Ramos (cell line): ENCODE measurements around the gene PRAMEF14.
"Not testable (repeated sequence)": the region's sequence is repeated elsewhere in the genome, so short reads cannot be mapped to it uniquely, and the experiment has no call there.

Experiments
- in situ Hi-C: fragments of 300-500 bp; cut with MboI; formaldehyde crosslinking; loops from one replicate; pipeline ENCODE4 v1.14.3; 2022; ENCODE audit warnings: low sequenced_read_pairs; ENCODE audit not compliant: unreplicated experiment

PRAMEF14 gene

GRCh38 chr1:13347034-13347433 is at the start of gene PRAMEF14:
Gene PRAMEF14 (minus strand): TSS chr1:13347134. CDS start chr1:13345314, 1,820 bp downstream.
- in situ Hi-C loops, result not testable (repeated sequence)

- in situ Hi-C loops, result not testable (repeated sequence)
These were observed 48.4 kb upstream of the PRAMEF14 start for GRCh38 chr1:13395311-13395710.

GRCh38 chr1:13394761-13395160 is 47.8 kb upstream of the PRAMEF14 start:
- in situ Hi-C loops, result not testable (repeated sequence)

GRCh38 chr1:13393004-13393403 is 46.1 kb upstream of the PRAMEF14 start:
- in situ Hi-C loops, result not testable (repeated sequence)

GRCh38 chr1:13389332-13389731 is 42.4 kb upstream of the PRAMEF14 start, which contains the start of gene PRAMEF17:
Gene PRAMEF17 (plus strand): TSS chr1:13389632. CDS start chr1:13389658, 26 bp downstream.
- in situ Hi-C loops, result not testable (repeated sequence)

- in situ Hi-C loops, result not testable (repeated sequence)
These were observed 33.4 kb upstream of the PRAMEF14 start for GRCh38 chr1:13380380-13380779.

- in situ Hi-C loops, result not testable (repeated sequence)
These were observed 32.0 kb upstream of the PRAMEF14 start for GRCh38 chr1:13378983-13379382.

GRCh38 chr1:13368544-13368943 is 21.6 kb upstream of the PRAMEF14 start:
- in situ Hi-C loops, result loop anchor here (25.0 kb wide), 1 partner anchor 594 kb away; no protein-coding TSS in a partner anchor

- in situ Hi-C loops, result loop anchor here (25.0 kb wide), 1 partner anchor 596 kb away; no protein-coding TSS in a partner anchor
These were observed 19.6 kb upstream of the PRAMEF14 start for GRCh38 chr1:13366536-13366935.

GRCh38 chr1:13364928-13365327 is 18.0 kb upstream of the PRAMEF14 start:
- in situ Hi-C loops, result loop anchor here (25.0 kb wide), 1 partner anchor 597 kb away; no protein-coding TSS in a partner anchor

GRCh38 chr1:13362364-13362763 is 15.4 kb upstream of the PRAMEF14 start:
- in situ Hi-C loops, result loop anchor here (25.0 kb wide), 1 partner anchor 600 kb away; no protein-coding TSS in a partner anchor

- in situ Hi-C loops, result loop anchor here (25.0 kb wide), 1 partner anchor 606 kb away; no protein-coding TSS in a partner anchor
These were observed 9.8 kb upstream of the PRAMEF14 start for GRCh38 chr1:13356774-13357173.

- in situ Hi-C loops, result loop anchor here (25.0 kb wide), 1 partner anchor 608 kb away; no protein-coding TSS in a partner anchor
These were observed 7.5 kb upstream of the PRAMEF14 start for GRCh38 chr1:13354475-13354874.

GRCh38 chr1:13353476-13353875 is 6.5 kb upstream of the PRAMEF14 start:
- in situ Hi-C loops, result loop anchor here (25.0 kb wide), 1 partner anchor 609 kb away; no protein-coding TSS in a partner anchor

GRCh38 chr1:13342496-13342895 is 4.4 kb downstream of the PRAMEF14 start:
- in situ Hi-C loops, result not testable (repeated sequence)

GRCh38 chr1:13315281-13315680 is 31.7 kb downstream of the PRAMEF14 start, which contains the start of gene PRAMEF15:
Gene PRAMEF15 (plus strand): TSS chr1:13315581. CDS start chr1:13318408, 2,827 bp downstream.
- in situ Hi-C loops, result not testable (repeated sequence)

- in situ Hi-C loops, result not testable (repeated sequence)
These were observed 43.7 kb downstream of the PRAMEF14 start, which contains the start of gene PRAMEF33 for GRCh38 chr1:13303239-13303638. Gene PRAMEF33 (plus strand): TSS chr1:13303539. CDS start chr1:13305955, 2,416 bp downstream.

GRCh38 chr1:13302197-13302596 is 44.7 kb downstream of the PRAMEF14 start:
- in situ Hi-C loops, result not testable (repeated sequence)

- in situ Hi-C loops, result not testable (repeated sequence)
These were observed 48.2 kb downstream of the PRAMEF14 start for GRCh38 chr1:13298699-13299098.

- in situ Hi-C loops, result not testable (repeated sequence)
These were observed 49.6 kb downstream of the PRAMEF14 start for GRCh38 chr1:13297216-13297931.
